ENCODE results near the gene FBXO21. TPM values are rescaled to one million over a fixed set of nuclear protein-coding genes. Genes with fewer than 3 reads are reported as not detected.

Gene FBXO21
- total RNA-seq, 1 experiment from 2014 or later, result 32.4 TPM

DNA sequence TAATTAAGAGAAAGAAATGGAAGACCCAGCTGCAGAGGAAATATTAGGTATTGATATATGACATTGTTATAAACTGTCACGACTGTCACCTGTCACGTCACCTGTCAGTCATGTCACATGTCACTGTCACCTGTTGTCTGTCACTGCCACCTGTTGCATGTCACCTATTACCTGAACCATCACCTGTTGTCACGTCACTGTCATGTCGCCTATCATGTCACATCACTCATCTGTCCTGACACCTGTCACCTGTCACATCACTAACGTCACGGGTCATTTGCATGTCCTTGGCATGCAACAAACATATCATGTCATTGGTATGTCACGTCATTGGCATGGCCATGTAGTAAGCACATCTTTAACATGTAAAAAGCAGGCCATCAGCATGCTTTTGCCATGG is 64.5 kb downstream of the FBXO21 start:
- Histone ChIP-seq H3K36me3 (ENCODE audit: low read depth) (no peaks in the 10 kb centered on the region), H2AFZ (no peak overlapping the region), H3K27ac (no peak overlapping the region), H3K27me3 (ENCODE audit: insufficient read depth, low read depth) (no peaks in the 10 kb centered on the region), H3K4me3 (no peak overlapping the region), H3K79me2 (ENCODE audit: low read depth) (no peaks in the 10 kb centered on the region), H3K9me3 (ENCODE audit: insufficient read depth, low read depth) (peaks cover 20% of the 10 kb centered on the region), H4K20me1 (ENCODE audit: insufficient read depth) (no peaks in the 10 kb centered on the region), H3F3A (ENCODE audit: insufficient read depth, low read depth) (peaks cover 42% of the 10 kb centered on the region), H3K9me2 (ENCODE audit: insufficient read depth) (no peaks in the 10 kb centered on the region), H3K4me2 (peak overlapping the region; percentile 46; the same call in 1 of the 2 replicates), H3K4me1 (replicated peaks; ENCODE audit: insufficient read depth) (peaks cover 13% of the 10 kb centered on the region)
- CTCF ChIA-PET, result no interaction called here
- intact Hi-C loops (cut with micrococcal nuclease; ENCODE audit: unreplicated experiment), result no loop called here
- POLR2A ChIA-PET (ENCODE audit: unreplicated experiment), result no interaction called here
- TF ChIP-seq CTCF (conservative IDR thresholded peaks at IDR 0.05) (no peak), EZH2 (IDR thresholded peaks at IDR 0.05; ENCODE audit: low read depth) (no peak)
- DNase-seq, result no peak
- BruUV-seq (replicated peaks), result no TSS peak

DNA sequence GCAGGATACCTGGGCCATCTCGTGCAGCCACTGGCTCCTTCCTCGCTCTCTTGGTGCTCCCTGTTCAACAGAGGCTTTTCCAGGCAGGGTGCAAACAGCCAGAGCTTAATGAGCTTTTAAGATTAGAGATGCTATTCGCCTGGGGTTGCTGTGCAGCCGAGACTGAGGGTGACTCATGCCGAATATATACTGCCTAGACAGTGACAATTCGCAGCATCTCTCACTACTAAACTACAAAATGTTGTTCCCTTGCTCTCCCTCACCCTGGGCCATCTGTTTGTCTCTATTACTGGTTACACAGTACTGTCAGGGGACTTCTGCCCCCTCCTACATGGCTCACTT is 65.0 kb downstream of the FBXO21 start:
- H3K9me3 ChIP-seq (ENCODE audit: insufficient read depth, low read depth), result peaks cover 20% of the 10 kb centered on the region
- no peaks in the 10 kb centered on the region for H4K20me1 ChIP-seq (ENCODE audit: insufficient read depth)
- no peaks in the 10 kb centered on the region for H3K27me3 ChIP-seq (ENCODE audit: insufficient read depth, low read depth)
- intact Hi-C loops (cut with micrococcal nuclease; ENCODE audit: unreplicated experiment), result no loop called here
- no peaks in the 10 kb centered on the region for H3K9me2 ChIP-seq (ENCODE audit: insufficient read depth)
- peak overlapping the region; percentile 46 for H3K4me2 ChIP-seq
- no peak overlapping the region for H3K4me3 ChIP-seq
- no peaks in the 10 kb centered on the region for H3K79me2 ChIP-seq (ENCODE audit: low read depth)
- CTCF ChIA-PET, result no interaction called here
- no peak overlapping the region for H2AFZ ChIP-seq
- no peak for DNase-seq
- TF ChIP-seq CTCF (conservative IDR thresholded peaks at IDR 0.05), result no peak
- H3K4me1 ChIP-seq (replicated peaks; ENCODE audit: insufficient read depth), result peaks cover 13% of the 10 kb centered on the region
- H3K36me3 ChIP-seq (ENCODE audit: low read depth), result no peaks in the 10 kb centered on the region
- POLR2A ChIA-PET (ENCODE audit: unreplicated experiment), result no interaction called here
- BruUV-seq (replicated peaks), result no TSS peak
- no peak overlapping the region for H3K27ac ChIP-seq
- H3F3A ChIP-seq (ENCODE audit: insufficient read depth, low read depth), result peaks cover 42% of the 10 kb centered on the region

DNA sequence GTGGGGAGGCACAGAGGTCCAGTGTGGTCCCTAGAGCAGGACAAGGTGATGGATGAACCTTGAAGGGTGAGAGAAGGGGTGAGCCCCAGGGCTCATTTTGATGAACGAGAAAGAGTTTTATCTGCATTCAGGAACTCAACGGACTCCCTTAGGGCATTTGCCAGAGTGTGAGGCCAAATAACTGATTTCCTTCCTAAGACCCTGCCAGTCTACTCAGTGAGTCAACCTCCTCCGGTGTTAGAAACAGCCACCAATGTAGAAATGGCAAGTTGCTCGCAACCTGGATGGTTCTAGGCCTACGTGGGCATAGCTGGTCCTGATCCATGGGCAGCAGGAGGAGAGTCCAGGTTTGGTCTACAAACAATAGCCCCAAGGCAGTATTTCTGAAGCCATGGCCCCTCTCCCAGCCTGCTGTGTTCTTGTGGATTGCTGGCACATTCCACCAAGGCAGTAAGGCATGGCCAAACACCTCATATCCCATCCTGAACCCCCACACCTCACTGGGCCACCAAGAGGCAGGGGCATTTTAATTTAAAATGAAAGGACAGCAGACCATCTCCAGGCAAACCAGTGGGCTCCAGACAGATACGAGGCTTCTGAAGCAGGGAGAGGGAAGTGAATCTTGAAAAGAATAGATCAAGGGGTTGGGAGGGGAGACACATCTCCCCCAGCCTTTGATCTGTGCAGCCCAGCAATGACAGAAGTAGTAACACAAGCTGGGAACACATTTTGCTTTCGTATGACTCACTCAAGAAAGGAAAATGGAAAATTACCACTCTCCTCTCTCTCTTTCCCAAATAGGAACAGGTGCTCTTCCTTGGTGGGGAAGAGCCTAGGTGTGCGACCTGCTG is 65.6 kb downstream of the FBXO21 start:
- H3K27me3 ChIP-seq (ENCODE audit: insufficient read depth, low read depth), result no peaks in the 10 kb centered on the region
- H3K4me2 ChIP-seq, result peak overlapping the region; percentile 46
- no peak for TF ChIP-seq EZH2 (IDR thresholded peaks at IDR 0.05; ENCODE audit: low read depth)
- no peak for TF ChIP-seq CTCF (conservative IDR thresholded peaks at IDR 0.05)
- POLR2A ChIA-PET (ENCODE audit: unreplicated experiment), result no interaction called here
- H3F3A ChIP-seq (ENCODE audit: insufficient read depth, low read depth), result peaks cover 42% of the 10 kb centered on the region
- intact Hi-C loops (cut with micrococcal nuclease; ENCODE audit: unreplicated experiment), result no loop called here
- CTCF ChIA-PET, result no interaction called here
- no peaks in the 10 kb centered on the region for H3K79me2 ChIP-seq (ENCODE audit: low read depth)
- H3K27ac ChIP-seq, result no peak overlapping the region
- no peak for DNase-seq
- H3K9me3 ChIP-seq (ENCODE audit: insufficient read depth, low read depth), result peaks cover 20% of the 10 kb centered on the region
- H4K20me1 ChIP-seq (ENCODE audit: insufficient read depth), result no peaks in the 10 kb centered on the region
- no peak overlapping the region for H2AFZ ChIP-seq
- H3K4me3 ChIP-seq, result no peak overlapping the region
- no peaks in the 10 kb centered on the region for H3K36me3 ChIP-seq (ENCODE audit: low read depth)
- no TSS peak for BruUV-seq (replicated peaks)
- no peaks in the 10 kb centered on the region for H3K9me2 ChIP-seq (ENCODE audit: insufficient read depth)
- peaks cover 13% of the 10 kb centered on the region for H3K4me1 ChIP-seq (replicated peaks; ENCODE audit: insufficient read depth)

Measured in PC-9 (cell line).